K562 (cell line): ENCODE data around the gene HSF2BP. TPM values are rescaled to one million over a fixed set of nuclear protein-coding genes. Genes with fewer than 3 reads are reported as not detected.

Experiments used
- BDP1 ChIP-seq: IDR thresholded peaks from 3 replicates; pipeline ENCODE4 v1.6.1; 2011; ENCODE audit not compliant: insufficient read length, insufficient read depth
- KLF16 ChIP-seq: IDR thresholded peaks from 2 replicates; pipeline ENCODE4 v1.6.1; 2016; ENCODE audit warnings: antibody characterized with exemption
- POLR2AphosphoS5 ChIP-seq: IDR thresholded peaks from 2 replicates; pipeline ENCODE4 v1.6.1; 2011; ENCODE audit warnings: mild to moderate bottlenecking, low read depth, low read length, moderate library complexity; ENCODE audit not compliant: control insufficient read depth, insufficient read depth
- polyA plus RNA-seq, 8 experiments: library from polyadenylated mRNA; depleted of rRNA in 4 of 8; stranded (reverse) in 5 of 8; unstranded in 3 of 8; fragments of >200 nt; fragmentation: Nextera tagmentation in 2 of 8; fragmentation: Illumina TruSeq in 1 of 8; extraction: Ambion mirVana in 2 of 8; extraction: Trizol in 1 of 8; gene quantifications; 2 replicates each; pipeline versions ENCODE4 v1.2.1 to v1.2.3, GENCODE V29; 2011 to 2014; ENCODE audit warnings: inconsistent platforms in 1 of 8, missing spikeins in 1 of 8
- total RNA-seq, 7 experiments: library from RNA; depleted of rRNA in 6 of 7; stranded (reverse); fragments of >200 nt in 6 of 7; fragmentation: Illumina TruSeq in 2 of 7; extraction: Trizol in 2 of 7; gene quantifications; 2 replicates each; pipeline versions ENCODE4 v1.2.1 to v1.2.3, GENCODE V29; 2011 to 2021; ENCODE audit warnings: low replicate concordance in 1 of 7
- TF ChIP-seq, protein P1 (sequence below), 3 experiments: IDR thresholded peaks in 2 of 3; conservative IDR thresholded peaks in 1 of 3; 2 replicates each; pipeline ENCODE4 v1.5.1; 2011 to 2012; ENCODE audit warnings: low read length in 3 of 3, mild to moderate bottlenecking in 3 of 3, control low read depth in 2 of 3, improper control_type of control experiment in 1 of 3, inconsistent platforms in 1 of 3, low read depth in 1 of 3, mixed read lengths in 1 of 3, moderate library complexity in 1 of 3; ENCODE audit not compliant: insufficient read depth in 2 of 3
- TF ChIP-seq, protein P2 (sequence below): fragments of 250-450 bp; sonication (Bioruptor Pico); IDR thresholded peaks from 2 replicates; pipeline ENCODE4 v1.8.0; 2021; ENCODE audit warnings: borderline replicate concordance, mild to moderate bottlenecking, moderate library complexity; ENCODE audit not compliant: poor library complexity, severe bottlenecking
- TF ChIP-seq, protein P3 (sequence below): fragments of 250-450 bp; sonication (Bioruptor Pico); IDR thresholded peaks from 2 replicates; pipeline ENCODE4 v1.4.0; 2020
- TF ChIP-seq, protein P4 (sequence below): sonication (generic); formaldehyde crosslinking; IDR thresholded peaks from 2 replicates; pipeline ENCODE4 v1.8.1; 2022; ENCODE audit warnings: missing genetic modification reagents
- TF ChIP-seq, protein P5 (sequence below), 2 experiments: fragments of 450-650 bp; IDR thresholded peaks; 2 replicates each; pipeline ENCODE4 v1.6.1; 2018; ENCODE audit warnings: mild to moderate bottlenecking in 2 of 2, low read depth in 1 of 2; ENCODE audit not compliant: partially characterized antibody in 2 of 2

Gene HSF2BP
- total and polyA plus RNA-seq, 9 of the 15 experiments (the other 6 are each of a cell fraction or from before 2014, with no cell fraction given): 0.04 to 0.57 (median 0.20) TPM; not detected in 2

DNA sequence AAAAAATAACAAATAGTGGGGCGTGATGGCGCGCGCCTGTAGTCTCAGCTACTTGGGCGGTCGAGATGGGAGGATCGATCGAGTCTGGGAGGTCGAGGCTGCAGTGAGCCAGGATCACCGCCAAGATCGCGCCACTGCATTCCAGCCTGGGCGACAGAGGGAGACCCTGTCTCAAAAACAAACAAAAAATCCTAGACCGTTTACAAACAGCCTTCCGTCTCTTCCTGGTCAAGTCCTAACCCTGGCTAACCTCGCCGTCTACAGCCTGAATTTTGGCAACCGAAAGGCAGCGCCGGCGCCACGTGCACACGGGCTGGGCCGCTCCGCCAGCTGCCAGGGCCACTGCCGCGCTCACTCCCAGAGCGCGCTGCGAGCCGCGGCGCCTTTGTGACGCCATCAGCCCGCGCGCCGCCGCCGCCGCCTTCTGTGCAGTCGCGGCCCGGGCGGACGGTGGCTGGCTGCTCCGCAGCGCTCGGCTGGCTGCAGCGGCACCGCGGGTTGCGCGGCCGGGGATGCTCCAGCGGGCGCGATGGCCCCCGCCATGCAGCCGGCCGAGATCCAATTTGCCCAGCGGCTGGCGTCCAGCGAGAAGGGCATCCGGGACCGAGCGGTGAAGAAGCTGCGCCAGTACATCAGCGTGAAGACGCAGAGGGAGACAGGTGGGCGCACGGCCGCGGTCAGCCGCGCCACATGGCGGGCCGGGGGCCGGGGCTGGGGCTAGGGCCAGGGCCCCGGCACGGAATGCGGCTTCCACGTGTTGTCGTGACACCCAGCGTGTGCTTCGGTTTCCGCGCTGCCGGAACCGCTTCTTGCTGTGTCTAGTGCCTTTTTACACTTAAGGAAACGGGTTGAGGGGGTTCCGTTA, at the start of gene HSF2BP, which contains the start of gene RRP1B (continued):
- TF ChIP-seq, protein P1, sequence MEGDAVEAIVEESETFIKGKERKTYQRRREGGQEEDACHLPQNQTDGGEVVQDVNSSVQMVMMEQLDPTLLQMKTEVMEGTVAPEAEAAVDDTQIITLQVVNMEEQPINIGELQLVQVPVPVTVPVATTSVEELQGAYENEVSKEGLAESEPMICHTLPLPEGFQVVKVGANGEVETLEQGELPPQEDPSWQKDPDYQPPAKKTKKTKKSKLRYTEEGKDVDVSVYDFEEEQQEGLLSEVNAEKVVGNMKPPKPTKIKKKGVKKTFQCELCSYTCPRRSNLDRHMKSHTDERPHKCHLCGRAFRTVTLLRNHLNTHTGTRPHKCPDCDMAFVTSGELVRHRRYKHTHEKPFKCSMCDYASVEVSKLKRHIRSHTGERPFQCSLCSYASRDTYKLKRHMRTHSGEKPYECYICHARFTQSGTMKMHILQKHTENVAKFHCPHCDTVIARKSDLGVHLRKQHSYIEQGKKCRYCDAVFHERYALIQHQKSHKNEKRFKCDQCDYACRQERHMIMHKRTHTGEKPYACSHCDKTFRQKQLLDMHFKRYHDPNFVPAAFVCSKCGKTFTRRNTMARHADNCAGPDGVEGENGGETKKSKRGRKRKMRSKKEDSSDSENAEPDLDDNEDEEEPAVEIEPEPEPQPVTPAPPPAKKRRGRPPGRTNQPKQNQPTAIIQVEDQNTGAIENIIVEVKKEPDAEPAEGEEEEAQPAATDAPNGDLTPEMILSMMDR (IDR thresholded peaks at IDR 0.05 in 2 of 3, conservative IDR thresholded peaks at IDR 0.05 in 1 of 3; ENCODE audit: insufficient read depth in 2 of 3, low read depth in 1 of 3, low read length in 3 of 3): peak in 1 of 3 experiments; percentile 35; a peak in 1 of 6 replicates
- TF ChIP-seq BDP1: no peak
- peak; percentile 60; the same call in 1 of the 2 replicates for TF ChIP-seq POLR2AphosphoS5
- no peak for TF ChIP-seq KLF16
- TF ChIP-seq, protein P2, sequence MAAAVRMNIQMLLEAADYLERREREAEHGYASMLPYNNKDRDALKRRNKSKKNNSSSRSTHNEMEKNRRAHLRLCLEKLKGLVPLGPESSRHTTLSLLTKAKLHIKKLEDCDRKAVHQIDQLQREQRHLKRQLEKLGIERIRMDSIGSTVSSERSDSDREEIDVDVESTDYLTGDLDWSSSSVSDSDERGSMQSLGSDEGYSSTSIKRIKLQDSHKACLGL (CRISPR knock-in tag): peak; percentile 93
- TF ChIP-seq, protein P3, sequence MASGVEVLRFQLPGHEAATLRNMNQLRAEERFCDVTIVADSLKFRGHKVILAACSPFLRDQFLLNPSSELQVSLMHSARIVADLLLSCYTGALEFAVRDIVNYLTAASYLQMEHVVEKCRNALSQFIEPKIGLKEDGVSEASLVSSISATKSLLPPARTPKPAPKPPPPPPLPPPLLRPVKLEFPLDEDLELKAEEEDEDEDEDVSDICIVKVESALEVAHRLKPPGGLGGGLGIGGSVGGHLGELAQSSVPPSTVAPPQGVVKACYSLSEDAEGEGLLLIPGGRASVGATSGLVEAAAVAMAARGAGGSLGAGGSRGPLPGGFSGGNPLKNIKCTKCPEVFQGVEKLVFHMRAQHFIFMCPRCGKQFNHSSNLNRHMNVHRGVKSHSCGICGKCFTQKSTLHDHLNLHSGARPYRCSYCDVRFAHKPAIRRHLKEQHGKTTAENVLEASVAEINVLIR (CRISPR knock-in tag): peak; percentile 98
- TF ChIP-seq, protein P4, sequence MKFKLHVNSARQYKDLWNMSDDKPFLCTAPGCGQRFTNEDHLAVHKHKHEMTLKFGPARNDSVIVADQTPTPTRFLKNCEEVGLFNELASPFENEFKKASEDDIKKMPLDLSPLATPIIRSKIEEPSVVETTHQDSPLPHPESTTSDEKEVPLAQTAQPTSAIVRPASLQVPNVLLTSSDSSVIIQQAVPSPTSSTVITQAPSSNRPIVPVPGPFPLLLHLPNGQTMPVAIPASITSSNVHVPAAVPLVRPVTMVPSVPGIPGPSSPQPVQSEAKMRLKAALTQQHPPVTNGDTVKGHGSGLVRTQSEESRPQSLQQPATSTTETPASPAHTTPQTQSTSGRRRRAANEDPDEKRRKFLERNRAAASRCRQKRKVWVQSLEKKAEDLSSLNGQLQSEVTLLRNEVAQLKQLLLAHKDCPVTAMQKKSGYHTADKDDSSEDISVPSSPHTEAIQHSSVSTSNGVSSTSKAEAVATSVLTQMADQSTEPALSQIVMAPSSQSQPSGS (CRISPR knock-in tag): no peak; the same call in 1 of the 2 replicates
- TF ChIP-seq, protein P5, sequence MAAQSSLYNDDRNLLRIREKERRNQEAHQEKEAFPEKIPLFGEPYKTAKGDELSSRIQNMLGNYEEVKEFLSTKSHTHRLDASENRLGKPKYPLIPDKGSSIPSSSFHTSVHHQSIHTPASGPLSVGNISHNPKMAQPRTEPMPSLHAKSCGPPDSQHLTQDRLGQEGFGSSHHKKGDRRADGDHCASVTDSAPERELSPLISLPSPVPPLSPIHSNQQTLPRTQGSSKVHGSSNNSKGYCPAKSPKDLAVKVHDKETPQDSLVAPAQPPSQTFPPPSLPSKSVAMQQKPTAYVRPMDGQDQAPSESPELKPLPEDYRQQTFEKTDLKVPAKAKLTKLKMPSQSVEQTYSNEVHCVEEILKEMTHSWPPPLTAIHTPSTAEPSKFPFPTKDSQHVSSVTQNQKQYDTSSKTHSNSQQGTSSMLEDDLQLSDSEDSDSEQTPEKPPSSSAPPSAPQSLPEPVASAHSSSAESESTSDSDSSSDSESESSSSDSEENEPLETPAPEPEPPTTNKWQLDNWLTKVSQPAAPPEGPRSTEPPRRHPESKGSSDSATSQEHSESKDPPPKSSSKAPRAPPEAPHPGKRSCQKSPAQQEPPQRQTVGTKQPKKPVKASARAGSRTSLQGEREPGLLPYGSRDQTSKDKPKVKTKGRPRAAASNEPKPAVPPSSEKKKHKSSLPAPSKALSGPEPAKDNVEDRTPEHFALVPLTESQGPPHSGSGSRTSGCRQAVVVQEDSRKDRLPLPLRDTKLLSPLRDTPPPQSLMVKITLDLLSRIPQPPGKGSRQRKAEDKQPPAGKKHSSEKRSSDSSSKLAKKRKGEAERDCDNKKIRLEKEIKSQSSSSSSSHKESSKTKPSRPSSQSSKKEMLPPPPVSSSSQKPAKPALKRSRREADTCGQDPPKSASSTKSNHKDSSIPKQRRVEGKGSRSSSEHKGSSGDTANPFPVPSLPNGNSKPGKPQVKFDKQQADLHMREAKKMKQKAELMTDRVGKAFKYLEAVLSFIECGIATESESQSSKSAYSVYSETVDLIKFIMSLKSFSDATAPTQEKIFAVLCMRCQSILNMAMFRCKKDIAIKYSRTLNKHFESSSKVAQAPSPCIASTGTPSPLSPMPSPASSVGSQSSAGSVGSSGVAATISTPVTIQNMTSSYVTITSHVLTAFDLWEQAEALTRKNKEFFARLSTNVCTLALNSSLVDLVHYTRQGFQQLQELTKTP (IDR thresholded peaks at IDR 0.05; ENCODE audit: low read depth in 1 of 2, partially characterized antibody in 2 of 2): peak in 1 of 2 experiments; percentile 47
